Suprapubic skin (tissue), 4 donors: ENCODE data around the gene FAAP20.

Source experiments
- POLR2A ChIP-seq, 2 donors: fragments of 450-650 bp; IDR thresholded peaks; one replicate each; pipeline ENCODE4 v1.6.1; 2017; ENCODE audit warnings: antibody characterized with exemption in 2 of 2, mild to moderate bottlenecking in 2 of 2, moderate library complexity in 2 of 2
- POLR2AphosphoS5 ChIP-seq, 3 donors: sonication (generic); formaldehyde crosslinking; IDR thresholded peaks; one replicate each; pipeline ENCODE4 v1.6.1; 2017; ENCODE audit warnings: antibody characterized with exemption in 3 of 3
- TF ChIP-seq, protein P1 (sequence below), 2 donors: fragments of 200-600 bp in 1 of 2; fragments of 450-650 bp in 1 of 2; sonication (generic) in 1 of 2; IDR thresholded peaks; one replicate each; pipeline ENCODE4 v1.5.1; 2016 to 2019; ENCODE audit warnings: antibody characterized with exemption in 2 of 2, mild to moderate bottlenecking in 1 of 2, moderate library complexity in 1 of 2

DNA sequence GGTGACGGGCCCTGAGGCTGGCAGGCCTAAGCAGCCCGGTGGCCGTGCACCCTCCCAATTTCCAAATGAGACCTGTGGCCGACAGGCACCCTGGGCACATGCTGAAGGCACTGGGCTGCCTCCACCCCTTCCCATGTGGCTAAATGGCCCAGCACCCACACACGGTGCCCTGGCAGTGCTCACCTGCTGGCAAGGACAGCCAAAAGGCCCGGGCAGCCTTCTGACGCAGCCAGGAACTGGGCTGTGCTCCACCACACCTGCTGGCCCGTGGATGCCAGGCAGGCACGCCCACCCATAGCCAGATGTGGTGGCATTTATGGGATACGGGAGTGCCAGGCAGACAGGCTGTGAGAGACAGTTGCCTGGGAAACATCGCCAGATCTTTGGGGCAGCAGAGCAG lies 4.0 kb upstream of the FAAP20 start:
- TF ChIP-seq, protein P1, sequence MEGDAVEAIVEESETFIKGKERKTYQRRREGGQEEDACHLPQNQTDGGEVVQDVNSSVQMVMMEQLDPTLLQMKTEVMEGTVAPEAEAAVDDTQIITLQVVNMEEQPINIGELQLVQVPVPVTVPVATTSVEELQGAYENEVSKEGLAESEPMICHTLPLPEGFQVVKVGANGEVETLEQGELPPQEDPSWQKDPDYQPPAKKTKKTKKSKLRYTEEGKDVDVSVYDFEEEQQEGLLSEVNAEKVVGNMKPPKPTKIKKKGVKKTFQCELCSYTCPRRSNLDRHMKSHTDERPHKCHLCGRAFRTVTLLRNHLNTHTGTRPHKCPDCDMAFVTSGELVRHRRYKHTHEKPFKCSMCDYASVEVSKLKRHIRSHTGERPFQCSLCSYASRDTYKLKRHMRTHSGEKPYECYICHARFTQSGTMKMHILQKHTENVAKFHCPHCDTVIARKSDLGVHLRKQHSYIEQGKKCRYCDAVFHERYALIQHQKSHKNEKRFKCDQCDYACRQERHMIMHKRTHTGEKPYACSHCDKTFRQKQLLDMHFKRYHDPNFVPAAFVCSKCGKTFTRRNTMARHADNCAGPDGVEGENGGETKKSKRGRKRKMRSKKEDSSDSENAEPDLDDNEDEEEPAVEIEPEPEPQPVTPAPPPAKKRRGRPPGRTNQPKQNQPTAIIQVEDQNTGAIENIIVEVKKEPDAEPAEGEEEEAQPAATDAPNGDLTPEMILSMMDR (IDR thresholded peaks at IDR 0.05), result no peak
- no peak for TF ChIP-seq POLR2A (IDR thresholded peaks at IDR 0.05)
- no peak for TF ChIP-seq POLR2AphosphoS5 (IDR thresholded peaks at IDR 0.05)
